HepG2 (cell line): ENCODE measurements around the gene ZNF540. TPM values are rescaled to one million over a fixed set of nuclear protein-coding genes. Genes with fewer than 3 reads are reported as not detected.

Source experiments
- BHLHE40 ChIP-seq: IDR thresholded peaks from 2 replicates; pipeline ENCODE4 v1.6.1; 2011; ENCODE audit warnings: low read length, improper control_type of control experiment
- CEBPZ ChIP-seq: IDR thresholded peaks from 2 replicates; pipeline ENCODE4 v1.6.1; 2012; ENCODE audit warnings: low read length, improper control_type of control experiment
- CENPX ChIP-seq: sonication (generic); formaldehyde crosslinking; IDR thresholded peaks from 2 replicates; pipeline ENCODE4 v1.9.0; 2021; ENCODE audit warnings: mild to moderate bottlenecking, missing genetic modification reagents, moderate library complexity
- MAFF ChIP-seq: IDR thresholded peaks from 2 replicates; pipeline ENCODE4 v1.6.1; 2011; ENCODE audit warnings: low read depth, low read length, improper control_type of control experiment
- MLXIP ChIP-seq: sonication (generic); formaldehyde crosslinking; IDR thresholded peaks from 2 replicates; pipeline ENCODE4 v1.9.0; 2021; ENCODE audit warnings: missing genetic modification reagents, borderline replicate concordance
- MTA3 ChIP-seq: sonication (generic); formaldehyde crosslinking; IDR thresholded peaks from 2 replicates; pipeline ENCODE4 v1.4.0; 2020; ENCODE audit warnings: missing genetic modification reagents
- NR1H2 ChIP-seq: sonication (generic); formaldehyde crosslinking; IDR thresholded peaks from 2 replicates; pipeline ENCODE4 v1.8.1; 2022; ENCODE audit warnings: low read depth, missing genetic modification reagents, borderline replicate concordance
- NRL ChIP-seq: sonication (generic); formaldehyde crosslinking; IDR thresholded peaks from 2 replicates; pipeline ENCODE4 v1.5.0; 2020; ENCODE audit warnings: missing genetic modification reagents, mild to moderate bottlenecking, moderate library complexity, borderline replicate concordance
- PBX3 ChIP-seq: sonication (generic); formaldehyde crosslinking; IDR thresholded peaks from 2 replicates; pipeline ENCODE4 v1.8.1; 2023; ENCODE audit warnings: missing genetic modification reagents, inconsistent platforms, borderline replicate concordance
- RERE ChIP-seq: IDR thresholded peaks from 2 replicates; pipeline ENCODE4 v1.6.1; 2016; ENCODE audit warnings: low read depth, missing genetic modification reagents, missing compliant biosample characterization
- ZBTB37 ChIP-seq: sonication (generic); formaldehyde crosslinking; IDR thresholded peaks from 2 replicates; pipeline ENCODE4 v1.4.0; 2020; ENCODE audit warnings: mild to moderate bottlenecking, missing genetic modification reagents
- ZNF33A ChIP-seq: sonication (generic); formaldehyde crosslinking; IDR thresholded peaks from 2 replicates; pipeline ENCODE4 v1.5.1; 2020; ENCODE audit warnings: missing genetic modification reagents, mild to moderate bottlenecking, moderate library complexity, borderline replicate concordance
- ZNF350 ChIP-seq: sonication (generic); formaldehyde crosslinking; IDR thresholded peaks from 2 replicates; pipeline ENCODE4 v1.4.0; 2020; ENCODE audit warnings: mild to moderate bottlenecking, low read depth, missing genetic modification reagents, borderline replicate concordance
- ZNF589 ChIP-seq: sonication (generic); formaldehyde crosslinking; conservative IDR thresholded peaks from 2 replicates; pipeline ENCODE4 v1.8.0; 2022; ENCODE audit warnings: mild to moderate bottlenecking, moderate library complexity, missing genetic modification reagents
- ZNF747 ChIP-seq: sonication (generic); formaldehyde crosslinking; IDR thresholded peaks from 2 replicates; pipeline ENCODE4 v1.8.1; 2023; ENCODE audit warnings: missing genetic modification reagents, mild to moderate bottlenecking, borderline replicate concordance
- polyA plus RNA-seq, 8 experiments: library from polyadenylated mRNA; depleted of rRNA in 3 of 8; stranded (reverse) in 7 of 8; unstranded in 1 of 8; fragments of >200 nt; fragmentation: Illumina TruSeq in 4 of 8; extraction: Trizol in 4 of 8; gene quantifications; 2 replicates each; pipeline versions ENCODE4 v1.2.1 to v1.2.3, GENCODE V29; 2011 to 2016; ENCODE audit warnings: low read depth in 4 of 8, missing spikeins in 1 of 8, mixed read lengths in 1 of 8; ENCODE audit not compliant: insufficient read depth in 1 of 8
- total RNA-seq, 5 experiments: library from RNA; depleted of rRNA; stranded (reverse); fragments of >200 nt; fragmentation: Illumina TruSeq; extraction: Trizol; gene quantifications; 2 replicates each; pipeline ENCODE4 v1.2.3, GENCODE V29; 2016; ENCODE audit warnings: low read depth in 1 of 5

The ZNF540 gene
- total and polyA plus RNA-seq, 2 of the 13 experiments (the other 11 are each of a cell fraction or from before 2014, with no cell fraction given), result 0.21 to 0.40 TPM

- 0 out of 2 replicates have a peak, but pooled peaks have one; percentile 49 for TF ChIP-seq ZNF589 (CRISPR knock-in tag)
- TF ChIP-seq MTA3, result no peak
- no peak; the same call in 1 of the 2 replicates for TF ChIP-seq ZNF747 (CRISPR knock-in tag)
- TF ChIP-seq ZNF350 (CRISPR knock-in tag), result no peak
- no peak for TF ChIP-seq MAFF
- TF ChIP-seq NR1H2, result no peak
- no peak for TF ChIP-seq MLXIP (CRISPR knock-in tag)
- TF ChIP-seq RERE (CRISPR knock-in tag), result no peak
- no peak for TF ChIP-seq CEBPZ
- TF ChIP-seq PBX3 (CRISPR knock-in tag), result no peak
- no peak for TF ChIP-seq ZBTB37 (CRISPR knock-in tag)
- 0 out of 2 replicates have a peak, but pooled peaks have one; percentile 66 for TF ChIP-seq ZNF33A (CRISPR knock-in tag)
- no peak for TF ChIP-seq CENPX (CRISPR knock-in tag)
- TF ChIP-seq BHLHE40, result no peak
- TF ChIP-seq NRL, result no peak; the same call in 1 of the 2 replicates
These were observed 60.6 kb downstream of the ZNF540 start, which contains the start of gene ZFP30 (continued) for GRCh38 chr19:37655301-37655688.
